K562 treated with DMSO at 1 percent for 48 hours (cell line): ENCODE measurements around the gene ABCG5. TPM values are rescaled to one million over a fixed set of nuclear protein-coding genes. Genes with fewer than 3 reads are reported as not detected.

Experiments
- total RNA-seq: library from RNA; unstranded; fragments of 300-600 nt; gene quantifications from 2 replicates; pipeline ENCODE4 v1.2.3, GENCODE V29; 2022; ENCODE audit warnings: low replicate concordance; ENCODE audit errors: extremely low read depth

ABCG5 gene
- total RNA-seq: not detected in 2 replicates

GRCh38 chr2:43838560-43839267 lies at the start of gene ABCG5, which contains the start of gene ABCG8:
ABCG5 (minus strand) TSS chr2:43838839; CDS start chr2:43838679, 160 bp downstream.
ABCG8 (plus strand) TSS chr2:43838971; CDS start chr2:43839054, 83 bp downstream.

GRCh38 chr2:43773876-43774613 lies 64.6 kb downstream of the ABCG5 start, which contains the start of gene DYNC2LI1:
DYNC2LI1 (plus strand) TSS chr2:43774039; CDS start chr2:43774139, 100 bp downstream.

Other genes with a start within 250 kb of the ABCG5 start
- not detected in 2 replicates for gene THADA, start 242.8 kb downstream of the ABCG5 start, total RNA-seq
- gene PLEKHH2, start 201.6 kb downstream of the ABCG5 start, total RNA-seq: not detected in 2 replicates
- not detected in 2 replicates for gene C1GALT1C1L, start 162.4 kb downstream of the ABCG5 start, total RNA-seq
- not detected in 2 replicates for gene DYNC2LI1, start 64.8 kb downstream of the ABCG5 start, total RNA-seq
- gene ABCG8, start 132 bp upstream of the ABCG5 start, total RNA-seq: not detected in 2 replicates
- gene LRPPRC, start 157.2 kb upstream of the ABCG5 start, total RNA-seq: not detected in 2 replicates